ENCODE results near the gene ALG8.
"Not testable (repeated sequence)": the region's sequence is repeated elsewhere in the genome, so short reads cannot be mapped to it uniquely, and the experiment has no call there.

The ALG8 gene

DNA sequence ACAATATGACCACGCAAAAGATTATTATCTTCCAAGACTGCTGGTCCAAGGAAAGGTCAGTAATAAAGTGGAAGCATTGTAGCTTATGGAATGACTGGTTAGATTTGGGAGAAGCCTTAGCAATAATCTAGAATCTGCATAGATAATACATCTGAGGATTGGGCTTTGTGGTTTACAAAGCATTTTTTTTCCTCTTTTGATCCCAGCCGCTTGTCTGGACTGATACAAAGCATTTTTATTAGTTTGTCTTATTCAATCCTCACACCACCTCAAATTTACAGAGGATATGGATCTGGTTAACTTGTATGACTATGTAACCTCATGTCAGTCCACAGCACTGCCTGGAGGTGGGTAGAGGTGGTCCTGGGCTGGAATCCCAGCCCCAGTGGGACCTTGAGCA, 76.8 kb downstream of the ALG8 start:
- no peak overlapping the region for H3K27ac ChIP-seq
- TF ChIP-seq EZH2 (IDR thresholded peaks at IDR 0.05) (no peak), FOXP2 (optimal IDR thresholded peaks at IDR 0.05; ENCODE audit: control extremely low read depth, extremely low read length, insufficient read depth) (no peak), POLR2AphosphoS5 (IDR thresholded peaks at IDR 0.05; ENCODE audit: borderline replicate concordance, low read depth, low read length) (no peak)

DNA sequence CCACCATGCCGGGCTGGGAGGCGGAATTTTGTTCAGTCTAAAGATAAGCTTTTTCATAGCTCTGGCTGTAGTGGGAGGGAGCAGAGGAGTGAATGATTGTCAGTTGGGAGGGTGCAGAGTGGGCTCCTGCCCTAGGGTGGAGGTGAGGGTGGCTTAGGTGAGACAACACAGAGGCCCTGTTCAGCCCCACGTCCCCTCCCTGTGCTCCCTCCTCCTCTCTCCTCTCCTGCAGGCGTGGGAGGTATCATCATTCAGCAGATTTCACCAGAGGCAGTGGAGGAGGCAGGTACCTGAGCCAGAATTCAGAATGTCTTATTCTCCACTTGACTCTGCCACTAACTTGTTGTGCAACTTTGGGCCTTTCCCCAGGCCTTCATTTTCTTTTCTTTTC, 77.5 kb downstream of the ALG8 start:
- H3K27ac ChIP-seq, result no peak overlapping the region
- H3K9ac ChIP-seq (ENCODE audit: insufficient read length), result no peak overlapping the region
- H3K4me3 ChIP-seq, result no peak overlapping the region
- H3K9me3 ChIP-seq (ENCODE audit: low read depth, low read length), result no peaks in the 10 kb centered on the region
- DNase-seq (ENCODE audit: low read depth, low spot score), result no peak
- no peaks in the 10 kb centered on the region for H3K36me3 ChIP-seq (ENCODE audit: insufficient read depth, low read length)
- TF ChIP-seq FOXP2 (optimal IDR thresholded peaks at IDR 0.05; ENCODE audit: control extremely low read depth, extremely low read length, insufficient read depth) (no peak), EZH2 (IDR thresholded peaks at IDR 0.05) (no peak), POLR2AphosphoS5 (IDR thresholded peaks at IDR 0.05; ENCODE audit: borderline replicate concordance, low read depth, low read length) (no peak)

More for the DNA sequence above, 76.8 kb downstream of the ALG8 start:
- no peak for DNase-seq (ENCODE audit: low read depth, low spot score)
- no peaks in the 10 kb centered on the region for H3K9me3 ChIP-seq (ENCODE audit: low read depth, low read length)
- H3K4me3 ChIP-seq, result no peak overlapping the region
- peaks cover 4% of the 10 kb centered on the region for H3K36me3 ChIP-seq (ENCODE audit: insufficient read depth, low read length)
- no peak overlapping the region for H3K9ac ChIP-seq (ENCODE audit: insufficient read length)

GRCh38 chr11:78061088-78061920, 78.1 kb downstream of the ALG8 start:
- H3K4me3 ChIP-seq, result no peak overlapping the region
- H3K9me3 ChIP-seq (ENCODE audit: low read depth, low read length), result no peaks in the 10 kb centered on the region
- H3K36me3 ChIP-seq (ENCODE audit: insufficient read depth, low read length), result no peaks in the 10 kb centered on the region
- H3K9ac ChIP-seq (ENCODE audit: insufficient read length), result no peak overlapping the region
- no peak overlapping the region for H3K27ac ChIP-seq
- no peak for DNase-seq (ENCODE audit: low read depth, low spot score)
- no peak for TF ChIP-seq POLR2AphosphoS5 (IDR thresholded peaks at IDR 0.05; ENCODE audit: borderline replicate concordance, low read depth, low read length)
- no peak for TF ChIP-seq EZH2 (IDR thresholded peaks at IDR 0.05)
- no peak for TF ChIP-seq FOXP2 (optimal IDR thresholded peaks at IDR 0.05; ENCODE audit: control extremely low read depth, extremely low read length, insufficient read depth)

GRCh38 chr11:78060533-78060932, 78.9 kb downstream of the ALG8 start:
- H3K9ac ChIP-seq (ENCODE audit: insufficient read length), result no peak overlapping the region
- TF ChIP-seq POLR2AphosphoS5 (IDR thresholded peaks at IDR 0.05; ENCODE audit: borderline replicate concordance, low read depth, low read length) (no peak), EZH2 (IDR thresholded peaks at IDR 0.05) (no peak), FOXP2 (optimal IDR thresholded peaks at IDR 0.05; ENCODE audit: control extremely low read depth, extremely low read length, insufficient read depth) (no peak)
- H3K4me3 ChIP-seq, result no peak overlapping the region
- H3K27ac ChIP-seq, result no peak overlapping the region
- no peaks in the 10 kb centered on the region for H3K36me3 ChIP-seq (ENCODE audit: insufficient read depth, low read length)
- no peaks in the 10 kb centered on the region for H3K9me3 ChIP-seq (ENCODE audit: low read depth, low read length)
- no peak for DNase-seq (ENCODE audit: low read depth, low spot score)

GRCh38 chr11:78059749-78060328, 79.6 kb downstream of the ALG8 start:
- not testable (repeated sequence) for H3K36me3 ChIP-seq (ENCODE audit: insufficient read depth, low read length); H3K4me3 ChIP-seq; H3K9me3 ChIP-seq (ENCODE audit: low read depth, low read length); DNase-seq (ENCODE audit: low read depth, low spot score); H3K27ac ChIP-seq; H3K9ac ChIP-seq (ENCODE audit: insufficient read length)

- TF ChIP-seq FOXP2 (optimal IDR thresholded peaks at IDR 0.05; ENCODE audit: control extremely low read depth, extremely low read length, insufficient read depth) (no peak), EZH2 (IDR thresholded peaks at IDR 0.05) (no peak), POLR2AphosphoS5 (IDR thresholded peaks at IDR 0.05; ENCODE audit: borderline replicate concordance, low read depth, low read length) (no peak)
- Histone ChIP-seq H3K9me3 (ENCODE audit: low read depth, low read length) (no peaks in the 10 kb centered on the region), H3K4me3 (no peak overlapping the region), H3K27ac (no peak overlapping the region), H3K9ac (ENCODE audit: insufficient read length) (no peak overlapping the region), H3K36me3 (ENCODE audit: insufficient read depth, low read length) (no peaks in the 10 kb centered on the region)
- DNase-seq (ENCODE audit: low read depth, low spot score), result no peak
These were observed 81.9 kb downstream of the ALG8 start for GRCh38 chr11:78057462-78058055.

DNA sequence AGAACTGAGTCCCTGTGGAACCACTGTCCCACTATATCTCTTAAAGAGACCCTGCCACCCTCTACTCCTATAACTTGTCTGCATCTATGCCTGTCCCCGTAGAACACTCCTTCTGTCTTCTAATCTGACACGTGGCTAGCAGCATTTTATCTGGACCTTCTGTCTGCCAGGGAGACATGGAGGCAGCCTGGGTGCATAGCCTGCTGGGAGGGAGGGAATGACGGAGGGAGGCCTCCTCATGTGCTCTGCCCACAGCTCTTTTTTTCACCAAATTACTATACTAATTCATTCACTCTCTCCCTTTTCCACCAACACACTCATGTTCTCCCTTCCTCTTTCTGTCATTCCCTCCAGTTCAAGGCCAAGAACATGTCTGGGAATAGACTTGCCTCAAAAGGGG, 83.3 kb downstream of the ALG8 start:
- H3K9me3 ChIP-seq (ENCODE audit: low read depth, low read length), result no peaks in the 10 kb centered on the region
- no peak overlapping the region for H3K4me3 ChIP-seq
- no peaks in the 10 kb centered on the region for H3K36me3 ChIP-seq (ENCODE audit: insufficient read depth, low read length)
- no peak overlapping the region for H3K9ac ChIP-seq (ENCODE audit: insufficient read length)
- DNase-seq (ENCODE audit: low read depth, low spot score), result no peak
- TF ChIP-seq FOXP2 (optimal IDR thresholded peaks at IDR 0.05; ENCODE audit: control extremely low read depth, extremely low read length, insufficient read depth) (no peak), EZH2 (IDR thresholded peaks at IDR 0.05) (no peak), POLR2AphosphoS5 (IDR thresholded peaks at IDR 0.05; ENCODE audit: borderline replicate concordance, low read depth, low read length) (no peak)
- H3K27ac ChIP-seq, result no peak overlapping the region

DNA sequence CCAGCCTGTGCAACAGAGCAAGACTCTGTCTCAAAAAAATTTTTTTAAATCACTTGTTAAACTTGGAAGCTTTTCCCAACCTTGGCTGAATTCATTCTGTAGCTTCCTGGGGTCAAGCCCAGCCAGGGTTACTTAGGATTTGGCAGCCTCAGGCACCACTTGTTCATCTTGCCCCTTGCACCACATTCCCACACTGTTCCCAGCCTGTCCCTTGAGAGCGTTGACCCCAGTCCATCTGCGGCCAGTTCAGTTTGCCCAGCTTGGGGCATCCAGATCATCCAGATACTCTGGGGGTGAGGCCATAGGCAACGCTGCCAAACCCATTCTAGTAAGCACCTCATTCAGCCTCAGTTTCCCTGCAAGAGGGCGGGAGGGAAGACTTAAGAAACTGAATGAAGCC, 84.5 kb downstream of the ALG8 start:
- Histone ChIP-seq H3K27ac (no peak overlapping the region), H3K4me3 (no peak overlapping the region), H3K9me3 (ENCODE audit: low read depth, low read length) (no peaks in the 10 kb centered on the region), H3K9ac (ENCODE audit: insufficient read length) (no peak overlapping the region), H3K36me3 (ENCODE audit: insufficient read depth, low read length) (no peaks in the 10 kb centered on the region)
- TF ChIP-seq POLR2AphosphoS5 (IDR thresholded peaks at IDR 0.05; ENCODE audit: borderline replicate concordance, low read depth, low read length) (no peak), FOXP2 (optimal IDR thresholded peaks at IDR 0.05; ENCODE audit: control extremely low read depth, extremely low read length, insufficient read depth) (no peak), EZH2 (IDR thresholded peaks at IDR 0.05) (no peak)
- no peak for DNase-seq (ENCODE audit: low read depth, low spot score)

Measured in SK-N-MC (cell line).